C4-2B (cell line): ENCODE data around the gene KRT73.

Experiments used
- H3K27ac ChIP-seq: fragments of 450-650 bp; 2 replicates; pipeline ENCODE4 v1.5.1; 2017
- CTCF ChIP-seq: fragments of 450-650 bp; conservative IDR thresholded peaks from 2 replicates; pipeline ENCODE4 v1.5.1; 2017; ENCODE audit warnings: mild to moderate bottlenecking
- ZFX ChIP-seq: fragments of 450-650 bp; IDR thresholded peaks from 2 replicates; pipeline ENCODE4 v1.6.1; 2017

The KRT73 gene

GRCh38 chr12:52655251-52655650 is 36.9 kb upstream of the KRT73 start:
- peak overlapping the region; percentile 43 for H3K27ac ChIP-seq
- TF ChIP-seq ZFX (no peak), CTCF (no peak)

GRCh38 chr12:52651726-52652261 is 33.4 kb upstream of the KRT73 start, which contains the start of gene KRT2:
Gene KRT2 (minus strand): TSS chr12:52652211. CDS start chr12:52652142, 69 bp downstream.
- TF ChIP-seq CTCF = no peak
- TF ChIP-seq ZFX = no peak
- H3K27ac ChIP-seq = peak within 1 kb of the TSS; percentile 77

GRCh38 chr12:52650520-52651081 is 32.2 kb upstream of the KRT73 start:
- peak overlapping the region; percentile 77 for H3K27ac ChIP-seq
- TF ChIP-seq CTCF (no peak), ZFX (no peak)

- no peak for TF ChIP-seq CTCF
- H3K27ac ChIP-seq = no peak overlapping the region
These were observed 30.7 kb upstream of the KRT73 start for GRCh38 chr12:52649066-52649465.

- TF ChIP-seq CTCF = no peak
- TF ChIP-seq ZFX = no peak
- H3K27ac ChIP-seq = no peak overlapping the region
These were observed 29.7 kb upstream of the KRT73 start for GRCh38 chr12:52648012-52648550.

GRCh38 chr12:52647601-52648000 is 29.2 kb upstream of the KRT73 start:
- TF ChIP-seq ZFX = no peak
- TF ChIP-seq CTCF = no peak
- no peak overlapping the region for H3K27ac ChIP-seq

GRCh38 chr12:52646613-52647012 is 28.3 kb upstream of the KRT73 start:
- TF ChIP-seq CTCF (no peak), ZFX (no peak)
- H3K27ac ChIP-seq = no peak overlapping the region
